IMR-90 (cell line): ENCODE data around the gene CTBP1. TPM values are rescaled to one million over a fixed set of nuclear protein-coding genes. Genes with fewer than 3 reads are reported as not detected.

Experiments
- ATAC-seq: fragments of 200-7000 bp; cut with Tn5 transposase; 2 replicates; pipeline ENCODE4 v1.9.1; 2020; ENCODE audit warnings: low read depth, mild to moderate bottlenecking, moderate library complexity
- BruUV-seq: library from RNA; stranded (reverse); fragments of 400-500 nt; replicated peaks from 2 replicates; lab custom pipeline; 2021; lab: Mats Ljungman, UMichigan
- CTCF ChIA-PET: fragments of 300-600 bp; formaldehyde crosslinking; extraction: SDS; loops from one replicate; lab custom pipeline; 2021; ENCODE audit warnings: antibody characterized with exemption; lab: Yijun Ruan, JAX
- POLR2A ChIA-PET: fragments of 300-600 bp; sonication (Branson Sonifier 250); formaldehyde crosslinking; loops from one replicate; lab custom pipeline; 2022; ENCODE audit warnings: antibody characterized with exemption; ENCODE audit not compliant: unreplicated experiment; lab: Charles Lee
- DNase-seq: peaks from one replicate; pipeline ENCODE4 v3.0.0; 2013
- H2AFZ ChIP-seq: replicated peaks from 2 replicates; pipeline ENCODE3; 2013; ENCODE audit warnings: low read length, mild to moderate bottlenecking; ENCODE audit not compliant: poor library complexity
- H2AK5ac ChIP-seq: 2 replicates; pipeline ENCODE4 v1.6.1; 2013; ENCODE audit warnings: low read depth, low read length, inconsistent platforms
- H2AK9ac ChIP-seq: replicated peaks from 2 replicates; pipeline ENCODE3; 2013; ENCODE audit warnings: mild to moderate bottlenecking, low read depth, low read length, moderate library complexity; ENCODE audit not compliant: poor library complexity
- H2BK120ac ChIP-seq: 2 replicates; pipeline ENCODE4 v1.6.1; 2013; ENCODE audit warnings: low read depth, low read length, inconsistent platforms
- H2BK15ac ChIP-seq: 3 replicates; pipeline ENCODE4 v1.6.1; 2013; ENCODE audit warnings: low read depth, low read length, inconsistent platforms
- H2BK20ac ChIP-seq: 2 replicates; pipeline ENCODE4 v1.6.1; 2013; ENCODE audit warnings: low read depth, mild to moderate bottlenecking, inconsistent platforms, low read length, moderate library complexity
- H2BK5ac ChIP-seq: 2 replicates; pipeline ENCODE4 v1.6.1; 2013; ENCODE audit warnings: mild to moderate bottlenecking, low read depth, low read length, inconsistent platforms; ENCODE audit not compliant: poor library complexity, severe bottlenecking
- H3K14ac ChIP-seq: replicated peaks from 2 replicates; pipeline ENCODE4 v1.6.1; 2013; ENCODE audit warnings: low read depth, low read length, inconsistent platforms
- H3K18ac ChIP-seq: 2 replicates; pipeline ENCODE4 v1.6.1; 2013; ENCODE audit warnings: low read depth, low read length, control low read depth
- H3K23ac ChIP-seq: 2 replicates; pipeline ENCODE4 v1.6.1; 2013; ENCODE audit warnings: low read depth, low read length, inconsistent platforms
- H3K27ac ChIP-seq: 2 replicates; pipeline ENCODE4 v1.5.1; 2013; ENCODE audit warnings: mild to moderate bottlenecking, control low read depth, low read length; ENCODE audit not compliant: insufficient read depth
- H3K27me3 ChIP-seq: 2 replicates; pipeline ENCODE4 v1.6.1; 2013; ENCODE audit warnings: low read length; ENCODE audit not compliant: control insufficient read depth, insufficient read depth
- H3K36me3 ChIP-seq: 2 replicates; pipeline ENCODE4 v1.6.1; 2013; ENCODE audit warnings: low read length, mixed read lengths; ENCODE audit not compliant: control insufficient read depth, insufficient read depth
- H3K4ac ChIP-seq: 2 replicates; pipeline ENCODE4 v1.6.1; 2013; ENCODE audit warnings: low read depth, low read length, inconsistent platforms
- H3K4me1 ChIP-seq: 2 replicates; pipeline ENCODE4 v1.6.1; 2013; ENCODE audit warnings: low read length, mixed read lengths; ENCODE audit not compliant: control insufficient read depth, insufficient read depth
- H3K4me2 ChIP-seq: 2 replicates; pipeline ENCODE4 v1.6.1; 2013; ENCODE audit warnings: low read depth, mild to moderate bottlenecking, control low read depth, low read length, moderate library complexity
- H3K4me3 ChIP-seq: 2 replicates; pipeline ENCODE4 v1.5.1; 2013; ENCODE audit warnings: low read depth, mild to moderate bottlenecking, control low read depth, low read length, moderate library complexity; ENCODE audit not compliant: insufficient read depth
- H3K56ac ChIP-seq: 2 replicates; pipeline ENCODE4 v1.6.1; 2013; ENCODE audit warnings: low read length, inconsistent platforms; ENCODE audit not compliant: insufficient read depth; ENCODE audit errors: extremely low read depth
- H3K79me1 ChIP-seq, 2 experiments: 2 replicates each; pipeline ENCODE4 v1.6.1; 2013; ENCODE audit warnings: low read length in 2 of 2, inconsistent platforms in 1 of 2, low read depth in 1 of 2
- H3K9ac ChIP-seq: 2 replicates; pipeline ENCODE4 v1.6.1; 2013; ENCODE audit warnings: low read depth, low read length, control low read depth
- H3K9me1 ChIP-seq: 2 replicates; pipeline ENCODE4 v1.6.1; 2013; ENCODE audit warnings: low read length, inconsistent platforms; ENCODE audit not compliant: insufficient read depth
- H3K9me3 ChIP-seq: 2 replicates; pipeline ENCODE4 v1.6.1; 2013; ENCODE audit warnings: low read length; ENCODE audit not compliant: control insufficient read depth, insufficient read depth
- H4K20me1 ChIP-seq: 2 replicates; pipeline ENCODE4 v1.6.1; 2013; ENCODE audit warnings: low read length, inconsistent platforms; ENCODE audit not compliant: insufficient read depth
- H4K5ac ChIP-seq: 2 replicates; pipeline ENCODE4 v1.6.1; 2013; ENCODE audit warnings: mild to moderate bottlenecking, low read depth, low read length, control low read depth
- H4K8ac ChIP-seq, 2 experiments: 2 replicates each; pipeline ENCODE4 v1.6.1; 2013; ENCODE audit warnings: low read depth in 2 of 2, low read length in 2 of 2, control low read depth in 1 of 2, inconsistent platforms in 1 of 2
- H4K91ac ChIP-seq: 2 replicates; pipeline ENCODE4 v1.6.1; 2013; ENCODE audit warnings: low read depth, low read length, inconsistent platforms; ENCODE audit not compliant: insufficient read depth
- BHLHE40 ChIP-seq: fragments of 150-350 bp; IDR thresholded peaks from 2 replicates; pipeline ENCODE4 v1.6.1; 2016; ENCODE audit warnings: mild to moderate bottlenecking, low read depth, low read length
- CEBPB ChIP-seq: IDR thresholded peaks from 2 replicates; pipeline ENCODE4 v1.6.1; 2012; ENCODE audit warnings: low read depth, low read length, improper control_type of control experiment
- CHD1 ChIP-seq: IDR thresholded peaks from 2 replicates; pipeline ENCODE4 v1.6.1; 2012; ENCODE audit warnings: low read depth, low read length, improper control_type of control experiment
- FOS ChIP-seq: fragments of 150-350 bp; IDR thresholded peaks from 2 replicates; pipeline ENCODE4 v1.6.1; 2016; ENCODE audit warnings: low read depth, low read length
- MAZ ChIP-seq: IDR thresholded peaks from 2 replicates; pipeline ENCODE4 v1.6.1; 2012; ENCODE audit warnings: low read depth, mild to moderate bottlenecking, low read length, improper control_type of control experiment, moderate library complexity, borderline replicate concordance
- MXI1 ChIP-seq: IDR thresholded peaks from 2 replicates; pipeline ENCODE4 v1.6.1; 2012; ENCODE audit warnings: low read depth, mild to moderate bottlenecking, low read length, moderate library complexity, borderline replicate concordance
- NFE2L2 ChIP-seq: fragments of 150-350 bp; IDR thresholded peaks from 2 replicates; pipeline ENCODE4 v1.6.1; 2016; ENCODE audit warnings: low read depth, mild to moderate bottlenecking, low read length
- POLR2A ChIP-seq: IDR thresholded peaks from 2 replicates; pipeline ENCODE4 v1.6.1; 2012; ENCODE audit warnings: mild to moderate bottlenecking, low read depth, low read length
- RAD21 ChIP-seq: IDR thresholded peaks from 2 replicates; pipeline ENCODE4 v1.6.1; 2012; ENCODE audit warnings: low read length, improper control_type of control experiment
- RCOR1 ChIP-seq: IDR thresholded peaks from 2 replicates; pipeline ENCODE4 v1.6.1; 2012; ENCODE audit warnings: mild to moderate bottlenecking, low read length, improper control_type of control experiment; ENCODE audit not compliant: insufficient replicate concordance
- RFX5 ChIP-seq: IDR thresholded peaks from 2 replicates; pipeline ENCODE4 v1.8.0; 2012; ENCODE audit warnings: low read depth, mild to moderate bottlenecking, low read length, moderate library complexity
- SMC3 ChIP-seq: fragments of 150-350 bp; IDR thresholded peaks from 2 replicates; pipeline ENCODE4 v1.6.1; 2016; ENCODE audit warnings: low read depth, mild to moderate bottlenecking, antibody characterized with exemption, low read length, moderate library complexity
- WGBS, 2 experiments: methylation state at CpG; one replicate each; pipeline versions ENCODE4 v1.1.5 to v1.1.7; 2013; ENCODE audit warnings: missing lambda C conversion rate in 2 of 2; ENCODE audit not compliant: insufficient read length in 1 of 2; ENCODE audit errors: extremely low coverage in 2 of 2; 5-methylcytosine and 5-hydroxymethylcytosine counted together
- dilution Hi-C: fragments of 300-500 bp; cut with HindIII; formaldehyde crosslinking; loops from one replicate; pipeline ENCODE4 v1.14.3; 2018; ENCODE audit warnings: low sequenced_read_pairs; ENCODE audit not compliant: unreplicated experiment
- in situ Hi-C: fragments of 300-500 bp; cut with MboI; formaldehyde crosslinking; loops from 3 replicates; pipeline ENCODE4 v1.14.3; 2019; ENCODE audit warnings: low sequenced_read_pairs, inconsistent platforms, mixed read lengths
- intact Hi-C: fragments of 100-400 bp; cut with micrococcal nuclease; formaldehyde crosslinking; loops from 2 replicates; pipeline ENCODE4 v1.10.0; 2022
- polyA plus RNA-seq, 3 experiments: library from polyadenylated mRNA; depleted of rRNA; stranded (reverse); fragments of >200 nt; gene quantifications; 2 replicates each; pipeline ENCODE4 v1.2.3, GENCODE V29; 2012; ENCODE audit warnings: low replicate concordance in 1 of 3
- total RNA-seq: library from RNA; depleted of rRNA; stranded (reverse); fragments of >200 nt; gene quantifications from 2 replicates; pipeline ENCODE4 v1.2.3, GENCODE V29; 2012
- TF ChIP-seq, protein P1 (sequence below): fragments of 150-350 bp; IDR thresholded peaks from 2 replicates; pipeline ENCODE4 v1.6.1; 2016; ENCODE audit warnings: low read depth, mild to moderate bottlenecking, low read length, moderate library complexity, borderline replicate concordance
- TF ChIP-seq, protein P2 (sequence below): fragments of 150-350 bp; IDR thresholded peaks from 2 replicates; pipeline ENCODE4 v1.6.1; 2017; ENCODE audit warnings: mild to moderate bottlenecking, antibody characterized with exemption, low read length, low read depth
- TF ChIP-seq, protein P3 (sequence below): conservative IDR thresholded peaks from 2 replicates; pipeline ENCODE4 v1.5.1; 2012; ENCODE audit warnings: mild to moderate bottlenecking, low read depth, low read length, improper control_type of control experiment

The CTBP1 gene
- total and polyA plus RNA-seq, 2 of the 4 experiments (the other 2 are of a cell fraction) = 147 to 212 TPM

DNA sequence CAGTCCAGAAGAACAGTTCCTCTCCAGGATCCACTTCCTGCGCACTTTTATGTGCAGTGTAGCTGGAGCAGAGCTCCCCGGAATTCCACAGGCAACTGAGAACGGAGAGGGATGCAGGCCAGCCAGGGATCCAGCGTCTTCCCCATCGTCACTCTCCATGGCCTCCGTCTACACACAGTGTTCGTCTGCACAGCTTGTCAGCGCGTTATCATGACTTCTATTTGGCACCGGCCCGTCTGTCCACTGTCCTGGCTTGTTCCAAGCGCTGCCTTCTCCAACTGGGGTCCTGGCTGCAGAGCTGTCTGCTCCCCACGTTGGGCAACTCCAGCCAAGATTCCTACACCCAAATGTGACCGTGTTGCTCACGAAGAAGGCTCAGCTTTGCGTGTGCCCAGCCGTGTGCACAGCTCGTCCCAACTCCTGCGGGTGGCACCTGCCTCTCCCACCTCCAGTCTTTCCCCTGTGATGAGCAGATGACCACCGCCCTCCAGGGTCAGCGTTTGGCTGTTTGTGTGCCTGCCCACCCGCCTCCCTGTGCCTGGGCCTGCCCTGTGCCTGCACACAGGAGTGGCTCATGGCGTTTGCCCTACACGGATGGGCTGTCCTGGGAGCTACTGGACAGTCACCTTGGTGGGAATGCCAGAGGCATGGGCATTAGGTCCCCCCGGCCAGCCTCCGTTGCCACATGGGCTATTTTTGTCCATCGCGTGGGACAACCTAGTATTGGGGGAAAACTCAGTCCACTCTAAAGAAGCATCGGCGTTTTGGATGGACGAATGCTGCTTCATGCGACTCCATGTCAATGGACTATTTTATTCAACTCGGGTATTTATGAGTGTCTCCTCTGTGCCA, 2.2 kb upstream of the CTBP1 start:
- H4K20me1 ChIP-seq = peaks cover 13% of the 10 kb centered on the region
- ATAC-seq (no peak), DNase-seq (no peak)
- H3K4ac ChIP-seq = no peak overlapping the region
- H2BK5ac ChIP-seq = no peak overlapping the region
- no peaks in the 10 kb centered on the region for H3K27me3 ChIP-seq
- no TSS peak for BruUV-seq
- H3K36me3 ChIP-seq = peaks cover 11% of the 10 kb centered on the region
- H4K5ac ChIP-seq = no peak overlapping the region
- H3K18ac ChIP-seq = no peak overlapping the region
- H3K14ac ChIP-seq = no peak overlapping the region
- H3K27ac ChIP-seq = no peak overlapping the region
- peaks cover 8% of the 10 kb centered on the region for H3K9me1 ChIP-seq
- POLR2A ChIA-PET = no interaction called here
- in situ Hi-C loops = no loop called here
- H3K4me2 ChIP-seq = no peak overlapping the region
- no peak overlapping the region for H4K91ac ChIP-seq
- H3K23ac ChIP-seq = no peak overlapping the region
- no peak overlapping the region for H2AFZ ChIP-seq
- no peak overlapping the region for H2BK20ac ChIP-seq
- peaks cover 22 to 38% of the 10 kb centered on the region in 2 experiments for H3K79me1 ChIP-seq
- no peak overlapping the region for H2BK120ac ChIP-seq
- no peak overlapping the region for H2AK9ac ChIP-seq
- dilution Hi-C loops = no loop called here
- H3K4me1 ChIP-seq = peaks cover 15% of the 10 kb centered on the region
- peaks cover 35% of the 10 kb centered on the region for H3K9me3 ChIP-seq
- intact Hi-C loops = no loop called here
- H3K9ac ChIP-seq = no peak overlapping the region
- CTCF ChIA-PET = no interaction called here
- no peak overlapping the region for H2BK15ac ChIP-seq
- H4K8ac ChIP-seq = no peak overlapping the region
- H3K4me3 ChIP-seq = no peak overlapping the region
- H3K56ac ChIP-seq = no peak overlapping the region
- 98% methylated on average over 26 of the region's 33 CpGs; no CpG with 5 or more reads in 1 of the 2 experiments for WGBS, 2 experiments
- no peak overlapping the region for H2AK5ac ChIP-seq
- TF ChIP-seq, protein P1, sequence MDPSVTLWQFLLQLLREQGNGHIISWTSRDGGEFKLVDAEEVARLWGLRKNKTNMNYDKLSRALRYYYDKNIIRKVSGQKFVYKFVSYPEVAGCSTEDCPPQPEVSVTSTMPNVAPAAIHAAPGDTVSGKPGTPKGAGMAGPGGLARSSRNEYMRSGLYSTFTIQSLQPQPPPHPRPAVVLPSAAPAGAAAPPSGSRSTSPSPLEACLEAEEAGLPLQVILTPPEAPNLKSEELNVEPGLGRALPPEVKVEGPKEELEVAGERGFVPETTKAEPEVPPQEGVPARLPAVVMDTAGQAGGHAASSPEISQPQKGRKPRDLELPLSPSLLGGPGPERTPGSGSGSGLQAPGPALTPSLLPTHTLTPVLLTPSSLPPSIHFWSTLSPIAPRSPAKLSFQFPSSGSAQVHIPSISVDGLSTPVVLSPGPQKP = no peak
- TF ChIP-seq NFE2L2 (no peak), SMC3 (no peak), MXI1 (no peak), RFX5 (no peak), RCOR1 (no peak), RAD21 (no peak), CEBPB (no peak), BHLHE40 (no peak), CHD1 (no peak), POLR2A (no peak), FOS (no peak), MAZ (no peak)
- TF ChIP-seq, protein P2, sequence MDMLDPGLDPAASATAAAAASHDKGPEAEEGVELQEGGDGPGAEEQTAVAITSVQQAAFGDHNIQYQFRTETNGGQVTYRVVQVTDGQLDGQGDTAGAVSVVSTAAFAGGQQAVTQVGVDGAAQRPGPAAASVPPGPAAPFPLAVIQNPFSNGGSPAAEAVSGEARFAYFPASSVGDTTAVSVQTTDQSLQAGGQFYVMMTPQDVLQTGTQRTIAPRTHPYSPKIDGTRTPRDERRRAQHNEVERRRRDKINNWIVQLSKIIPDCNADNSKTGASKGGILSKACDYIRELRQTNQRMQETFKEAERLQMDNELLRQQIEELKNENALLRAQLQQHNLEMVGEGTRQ = no peak
- TF ChIP-seq, protein P3, sequence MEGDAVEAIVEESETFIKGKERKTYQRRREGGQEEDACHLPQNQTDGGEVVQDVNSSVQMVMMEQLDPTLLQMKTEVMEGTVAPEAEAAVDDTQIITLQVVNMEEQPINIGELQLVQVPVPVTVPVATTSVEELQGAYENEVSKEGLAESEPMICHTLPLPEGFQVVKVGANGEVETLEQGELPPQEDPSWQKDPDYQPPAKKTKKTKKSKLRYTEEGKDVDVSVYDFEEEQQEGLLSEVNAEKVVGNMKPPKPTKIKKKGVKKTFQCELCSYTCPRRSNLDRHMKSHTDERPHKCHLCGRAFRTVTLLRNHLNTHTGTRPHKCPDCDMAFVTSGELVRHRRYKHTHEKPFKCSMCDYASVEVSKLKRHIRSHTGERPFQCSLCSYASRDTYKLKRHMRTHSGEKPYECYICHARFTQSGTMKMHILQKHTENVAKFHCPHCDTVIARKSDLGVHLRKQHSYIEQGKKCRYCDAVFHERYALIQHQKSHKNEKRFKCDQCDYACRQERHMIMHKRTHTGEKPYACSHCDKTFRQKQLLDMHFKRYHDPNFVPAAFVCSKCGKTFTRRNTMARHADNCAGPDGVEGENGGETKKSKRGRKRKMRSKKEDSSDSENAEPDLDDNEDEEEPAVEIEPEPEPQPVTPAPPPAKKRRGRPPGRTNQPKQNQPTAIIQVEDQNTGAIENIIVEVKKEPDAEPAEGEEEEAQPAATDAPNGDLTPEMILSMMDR = no peak
